NCI-H2107 treated with DMSO at 0.1 percent for 48 hours (cell line): ENCODE results near the gene SELENOK.

Experiments used
- DNase-seq: peaks from one replicate; lab custom pipeline; 2025; ENCODE audit not compliant: unreplicated experiment; lab: John Stamatoyannopoulos, UW

SELENOK gene

GRCh38 chr3:53843195-53844177, 48.2 kb downstream of the SELENOK start:
- DNase-seq: no peak

- peak; percentile 24 for DNase-seq
Measured at GRCh38 chr3:53842436-53843194, 49.0 kb downstream of the SELENOK start.

- no peak for DNase-seq
Measured at GRCh38 chr3:53841296-53841695, 50.4 kb downstream of the SELENOK start.

- no peak for DNase-seq
Measured at GRCh38 chr3:53837331-53837730, 54.3 kb downstream of the SELENOK start.

- no peak for DNase-seq
Measured at GRCh38 chr3:53836084-53836872, 55.4 kb downstream of the SELENOK start.

- no peak for DNase-seq
Measured at GRCh38 chr3:53835257-53835656, 56.4 kb downstream of the SELENOK start.

- DNase-seq: no peak
Measured at GRCh38 chr3:53834429-53835095, 57.1 kb downstream of the SELENOK start.
